ENCODE measurements around the gene MED12L. TPM values are rescaled to one million over a fixed set of nuclear protein-coding genes. Genes with fewer than 3 reads are reported as not detected.

The MED12L gene
- total RNA-seq, 1 experiment from 2014 or later: 14.9 TPM

- Histone ChIP-seq H2BK120ac (ENCODE audit: low read depth, low read length, poor library complexity, severe bottlenecking) (no peak within 1 kb of the TSS), H3K79me2 (ENCODE audit: insufficient read depth, low read length) (no peaks in the 10 kb centered on the region), H3T11ph (ENCODE audit: low read length) (no peak within 1 kb of the TSS), H3K14ac (ENCODE audit: insufficient read depth, low read length) (no peak within 1 kb of the TSS), H2BK12ac (ENCODE audit: insufficient read length, low read depth, low read length) (no peak within 1 kb of the TSS), H4K20me1 (ENCODE audit: control insufficient read depth, insufficient read depth, insufficient read length) (no peaks in the 10 kb centered on the region), H3K56ac (ENCODE audit: insufficient read length, low read depth, low read length) (no peak within 1 kb of the TSS), H4K5ac (ENCODE audit: insufficient read length, low read depth, low read length) (no peak within 1 kb of the TSS), H3K27me3 (ENCODE audit: insufficient read depth, low read length) (no peaks in the 10 kb centered on the region), H3K79me1 (ENCODE audit: insufficient read depth, low read depth, low read length, poor library complexity, severe bottlenecking) (no peaks in the 10 kb centered on the region), H3K4me2 (ENCODE audit: insufficient read depth, insufficient read length, low read length) (no peak within 1 kb of the TSS), H3K4ac (ENCODE audit: low read depth, low read length) (no peak within 1 kb of the TSS), H4K91ac (ENCODE audit: insufficient read length, low read depth, low read length) (no peak within 1 kb of the TSS), H3K27ac (ENCODE audit: insufficient read length, low read depth, low read length) (no peak within 1 kb of the TSS), H4K8ac (replicated peaks; ENCODE audit: insufficient read length, low read depth, low read length) (no peak within 1 kb of the TSS), H2BK15ac (ENCODE audit: low read depth, low read length) (no peak within 1 kb of the TSS), H3K4me1 (ENCODE audit: insufficient read depth, low read length) (no peaks in the 10 kb centered on the region), H3K9ac (ENCODE audit: extremely low read depth, insufficient read length, low read length) (no peak within 1 kb of the TSS), H2AK5ac (ENCODE audit: insufficient read length, low read length) (no peak within 1 kb of the TSS), H3K23ac (ENCODE audit: insufficient read length, low read depth, low read length) (no peak within 1 kb of the TSS), H3K18ac (ENCODE audit: insufficient read length, low read depth, low read length) (no peak within 1 kb of the TSS), H3K9me3 (ENCODE audit: control insufficient read depth, low read depth, low read length) (no peaks in the 10 kb centered on the region), H2AFZ (ENCODE audit: low read length) (no peak within 1 kb of the TSS), H3K23me2 (ENCODE audit: insufficient read length, low read depth, low read length, poor library complexity, severe bottlenecking) (no peaks in the 10 kb centered on the region), H2BK5ac (ENCODE audit: insufficient read length, low read length) (no peak within 1 kb of the TSS), H2BK20ac (ENCODE audit: low read depth, low read length, poor library complexity, severe bottlenecking) (no peak within 1 kb of the TSS)
- Mint-ChIP-seq H3K27me3 (ENCODE audit: low read depth) (no peaks in the 10 kb centered on the region), H3K4me1 (no peaks in the 10 kb centered on the region; a peak in 1 of 4 replicates), H3K9me3 (no peaks in the 10 kb centered on the region), H3K27ac (no peak within 1 kb of the TSS), H3K36me3 (ENCODE audit: insufficient read depth in 1 of 3, low read depth in 3 of 3) (no peaks in the 10 kb centered on the region), H3K4me3 (no peak within 1 kb of the TSS)
- DNase-seq: no peak
- TF ChIP-seq, protein P1, sequence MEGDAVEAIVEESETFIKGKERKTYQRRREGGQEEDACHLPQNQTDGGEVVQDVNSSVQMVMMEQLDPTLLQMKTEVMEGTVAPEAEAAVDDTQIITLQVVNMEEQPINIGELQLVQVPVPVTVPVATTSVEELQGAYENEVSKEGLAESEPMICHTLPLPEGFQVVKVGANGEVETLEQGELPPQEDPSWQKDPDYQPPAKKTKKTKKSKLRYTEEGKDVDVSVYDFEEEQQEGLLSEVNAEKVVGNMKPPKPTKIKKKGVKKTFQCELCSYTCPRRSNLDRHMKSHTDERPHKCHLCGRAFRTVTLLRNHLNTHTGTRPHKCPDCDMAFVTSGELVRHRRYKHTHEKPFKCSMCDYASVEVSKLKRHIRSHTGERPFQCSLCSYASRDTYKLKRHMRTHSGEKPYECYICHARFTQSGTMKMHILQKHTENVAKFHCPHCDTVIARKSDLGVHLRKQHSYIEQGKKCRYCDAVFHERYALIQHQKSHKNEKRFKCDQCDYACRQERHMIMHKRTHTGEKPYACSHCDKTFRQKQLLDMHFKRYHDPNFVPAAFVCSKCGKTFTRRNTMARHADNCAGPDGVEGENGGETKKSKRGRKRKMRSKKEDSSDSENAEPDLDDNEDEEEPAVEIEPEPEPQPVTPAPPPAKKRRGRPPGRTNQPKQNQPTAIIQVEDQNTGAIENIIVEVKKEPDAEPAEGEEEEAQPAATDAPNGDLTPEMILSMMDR (conservative IDR thresholded peaks at IDR 0.05): no peak
- no CpG with 5 or more reads among the region's 3 CpGs for WGBS (ENCODE audit: extremely low coverage, insufficient read length, low lambda C conversion rate)
These were observed 117.6 kb downstream of the MED12L start, which contains the start of gene GPR171 for GRCh38 chr3:151203051-151203420. TSS of gene GPR171 (minus strand) at chr3:151203216. CDS start at chr3:151199386, 3,830 bp downstream.

All from H9 (cell line).